Measurements from ENCODE around the gene CACNG4. TPM values are rescaled to one million over a fixed set of nuclear protein-coding genes. Genes with fewer than 3 reads are reported as not detected.

The CACNG4 gene
- polyA plus RNA-seq, 1 donor from 2014 or later, result 32.9 TPM

- Histone ChIP-seq H3K36me3 (ENCODE audit: insufficient read depth, low read length) (peaks cover 3% of the 10 kb centered on the region), H3K4me3 (ENCODE audit: low read length) (no peak overlapping the region), H3K9ac (ENCODE audit: low read length) (no peak overlapping the region), H3K79me2 (replicated peaks; ENCODE audit: insufficient read depth, low read length) (no peaks in the 10 kb centered on the region), H3K27me3 (ENCODE audit: insufficient read depth, low read depth, low read length) (no peaks in the 10 kb centered on the region), H2AFZ (ENCODE audit: low read depth, low read length) (no peak overlapping the region), H4K20me1 (ENCODE audit: insufficient read depth) (no peaks in the 10 kb centered on the region), H3K9me2 (ENCODE audit: insufficient read depth, low read length) (no peaks in the 10 kb centered on the region), H3K4me2 (ENCODE audit: low read length) (no peak overlapping the region), H3K27ac (ENCODE audit: low read length) (no peak overlapping the region), H3F3A (ENCODE audit: insufficient read depth, low read length, poor library complexity, severe bottlenecking) (no peaks in the 10 kb centered on the region), H3K9me3 (ENCODE audit: low read length) (no peaks in the 10 kb centered on the region)
- no peak for TF ChIP-seq CTCF (IDR thresholded peaks at IDR 0.05; ENCODE audit: poor library complexity, severe bottlenecking)
- TF ChIP-seq MXI1 (conservative IDR thresholded peaks at IDR 0.05; ENCODE audit: poor library complexity, severe bottlenecking), result no peak
- no peak for TF ChIP-seq SMC3 (conservative IDR thresholded peaks at IDR 0.05; ENCODE audit: poor library complexity)
- no peak for TF ChIP-seq TAF1 (IDR thresholded peaks at IDR 0.05; ENCODE audit: low read depth)
- no peak for TF ChIP-seq EZH2 (IDR thresholded peaks at IDR 0.05; ENCODE audit: borderline replicate concordance, insufficient read depth, low read length, poor library complexity, severe bottlenecking)
- no peak for TF ChIP-seq EP300 (conservative IDR thresholded peaks at IDR 0.05; ENCODE audit: poor library complexity, severe bottlenecking)
- TF ChIP-seq POLR2AphosphoS5 (IDR thresholded peaks at IDR 0.05), result no peak
- no peak for TF ChIP-seq RAD21 (conservative IDR thresholded peaks at IDR 0.05)
- no peak for TF ChIP-seq REST (IDR thresholded peaks at IDR 0.05; ENCODE audit: borderline replicate concordance)
Measured at GRCh38 chr17:67025216-67025792, 60.8 kb downstream of the CACNG4 start.

GRCh38 chr17:67026341-67026740 is 61.8 kb downstream of the CACNG4 start:
- Histone ChIP-seq H3K4me3 (ENCODE audit: low read length) (no peak overlapping the region), H4K20me1 (ENCODE audit: insufficient read depth) (no peaks in the 10 kb centered on the region), H3K36me3 (ENCODE audit: insufficient read depth, low read length) (peaks cover 3% of the 10 kb centered on the region), H3K27me3 (ENCODE audit: insufficient read depth, low read depth, low read length) (no peaks in the 10 kb centered on the region), H3F3A (ENCODE audit: insufficient read depth, low read length, poor library complexity, severe bottlenecking) (no peaks in the 10 kb centered on the region), H3K9ac (ENCODE audit: low read length) (no peak overlapping the region), H3K4me2 (ENCODE audit: low read length) (no peak overlapping the region), H3K9me3 (ENCODE audit: low read length) (no peaks in the 10 kb centered on the region), H3K79me2 (replicated peaks; ENCODE audit: insufficient read depth, low read length) (no peaks in the 10 kb centered on the region), H2AFZ (ENCODE audit: low read depth, low read length) (no peak overlapping the region), H3K9me2 (ENCODE audit: insufficient read depth, low read length) (no peaks in the 10 kb centered on the region), H3K27ac (ENCODE audit: low read length) (no peak overlapping the region)
- TF ChIP-seq MXI1 (conservative IDR thresholded peaks at IDR 0.05; ENCODE audit: poor library complexity, severe bottlenecking) (no peak), TAF1 (IDR thresholded peaks at IDR 0.05; ENCODE audit: low read depth) (no peak), EZH2 (IDR thresholded peaks at IDR 0.05; ENCODE audit: borderline replicate concordance, insufficient read depth, low read length, poor library complexity, severe bottlenecking) (no peak), CTCF (IDR thresholded peaks at IDR 0.05; ENCODE audit: poor library complexity, severe bottlenecking) (no peak), SMC3 (conservative IDR thresholded peaks at IDR 0.05; ENCODE audit: poor library complexity) (no peak), EP300 (conservative IDR thresholded peaks at IDR 0.05; ENCODE audit: poor library complexity, severe bottlenecking) (no peak), RAD21 (conservative IDR thresholded peaks at IDR 0.05) (no peak), REST (IDR thresholded peaks at IDR 0.05; ENCODE audit: borderline replicate concordance) (no peak), POLR2AphosphoS5 (IDR thresholded peaks at IDR 0.05) (no peak)

Measured in neural cell (in vitro differentiated cells).